Stimulated activated CD8-positive, alpha-beta memory T cell treated with anti-CD3 and anti-CD28 coated beads, Interleukin-7, amount 100 ng/mL, for 1 hour (primary cell): Measurements from ENCODE around the gene CCNI.
"Not testable (repeated sequence)": the region's sequence is repeated elsewhere in the genome, so short reads cannot be mapped to it uniquely, and the experiment has no call there.

ENCODE experiments used
- DNase-seq, 2 donors: peaks; one replicate each; pipeline ENCODE4 v3.0.0-alpha.2; 2020; ENCODE audit warnings: low read depth in 2 of 2

Gene CCNI

DNA sequence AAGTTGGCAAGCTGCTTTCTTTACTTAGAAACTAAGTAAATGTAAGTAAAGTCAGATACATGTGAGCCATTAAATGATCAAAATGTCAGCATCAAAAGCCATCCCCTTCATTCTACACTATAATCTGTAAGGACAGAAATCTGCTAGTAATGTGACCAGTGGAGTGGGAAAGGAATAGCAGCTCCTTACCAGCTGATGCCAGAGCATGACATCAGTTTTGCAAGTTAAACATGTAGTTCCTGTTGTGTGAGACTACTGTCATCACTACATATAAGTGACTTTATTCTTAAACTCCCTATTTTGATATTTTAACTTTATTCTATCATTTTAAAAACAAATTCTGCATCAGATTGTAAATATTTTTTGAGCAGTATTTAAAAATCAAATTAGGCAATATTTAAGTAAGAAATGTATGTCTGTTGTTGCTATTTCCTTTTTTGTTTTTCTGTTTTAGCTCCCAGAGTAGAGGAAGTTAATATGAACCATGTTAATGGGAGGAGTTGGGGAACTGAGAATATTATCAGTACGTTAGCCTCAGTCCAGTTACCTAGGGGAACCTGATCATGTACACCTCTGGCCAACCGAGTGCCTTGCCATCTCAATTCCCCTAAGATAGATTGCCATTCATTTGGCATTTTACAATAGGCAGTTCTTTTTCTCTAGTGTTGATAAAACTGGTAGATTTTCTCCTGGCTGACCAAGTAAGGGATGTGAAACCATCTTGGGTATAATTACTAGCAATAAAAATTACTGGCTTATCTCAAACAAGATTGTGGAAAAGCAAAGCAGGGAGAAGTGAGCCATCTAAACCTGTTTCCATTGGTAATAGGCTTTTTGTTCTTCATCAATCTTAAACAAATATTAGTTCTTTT is 34.7 kb downstream of the CCNI start:
- no peak for DNase-seq

DNA sequence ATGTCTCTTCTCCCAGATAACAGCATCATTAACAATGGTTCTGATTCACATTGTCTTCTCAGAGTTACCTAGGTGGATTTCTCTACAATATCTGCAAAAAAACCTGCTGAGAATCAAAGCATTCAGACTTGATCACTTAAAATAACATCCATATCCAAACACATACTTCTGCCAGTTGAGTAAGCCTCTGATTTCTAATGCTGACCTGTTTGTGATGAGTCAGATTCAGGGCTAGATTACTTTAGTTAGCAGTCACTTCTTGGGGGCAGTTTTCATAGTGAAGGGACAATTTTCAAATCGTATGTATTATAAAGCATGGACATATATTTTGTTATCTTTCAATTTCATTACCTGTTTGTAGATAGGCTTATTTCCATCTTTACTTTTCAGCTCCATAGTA is 35.5 kb downstream of the CCNI start:
- no peak for DNase-seq

GRCh38 chr4:77039796-77040195 is 36.0 kb downstream of the CCNI start:
- DNase-seq, result no peak

DNA sequence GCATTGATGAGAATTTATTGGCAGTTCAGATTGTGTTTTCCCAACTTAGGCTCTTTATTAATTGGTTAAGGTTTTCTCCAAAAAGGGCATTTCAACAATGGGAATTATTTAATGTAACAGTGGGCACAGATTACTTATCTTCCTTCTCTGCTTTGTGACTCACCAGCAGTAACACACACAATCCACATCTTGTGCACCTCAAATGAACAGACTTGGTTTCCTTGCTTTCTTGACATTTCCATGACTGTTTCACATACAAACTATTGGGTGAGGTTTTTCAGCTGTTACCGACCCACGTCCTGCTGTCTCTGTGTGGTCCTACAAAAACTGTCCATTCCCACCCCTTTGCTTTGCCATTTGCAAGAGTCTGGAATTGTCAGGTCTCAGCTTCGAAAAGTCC is 38.1 kb downstream of the CCNI start:
- DNase-seq, result no peak

DNA sequence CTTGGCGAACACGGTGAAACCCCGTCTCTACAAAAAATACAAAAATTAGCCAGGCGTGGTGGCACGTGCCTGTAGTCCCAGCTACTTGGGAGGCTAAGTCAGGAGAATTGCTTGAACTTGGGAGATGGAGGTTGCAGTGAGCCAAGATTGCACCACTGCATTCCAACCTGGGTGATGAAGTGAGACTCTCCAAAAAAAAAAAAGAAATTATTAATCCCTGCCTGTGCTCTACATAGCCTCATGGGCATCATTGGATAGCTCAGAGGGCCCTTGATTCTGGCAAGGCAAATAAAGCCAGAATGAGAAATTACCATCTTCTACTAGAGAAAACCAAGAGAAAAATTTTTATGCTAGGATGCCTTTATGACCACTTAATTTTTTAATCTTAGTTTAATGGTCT is 38.6 kb downstream of the CCNI start:
- DNase-seq, result not testable (repeated sequence)

DNA sequence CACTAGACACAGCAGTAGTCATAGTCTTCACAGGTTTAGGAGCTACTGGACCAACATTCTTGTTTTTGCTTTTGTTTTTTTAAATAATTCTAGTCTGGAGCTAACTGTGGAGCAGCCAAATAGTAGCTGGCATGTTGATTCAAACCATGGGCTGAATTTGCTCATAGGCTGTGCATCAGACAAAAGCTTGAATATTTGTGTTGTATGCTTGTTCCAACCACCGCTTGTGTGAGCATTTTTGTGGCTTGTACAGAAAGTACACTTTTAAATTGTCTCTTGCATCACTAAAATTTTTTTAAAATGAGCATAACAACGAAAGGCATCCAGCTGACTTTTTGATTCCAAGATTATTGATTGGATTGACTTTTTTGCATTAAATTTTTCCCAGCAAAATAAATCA is 39.6 kb downstream of the CCNI start:
- DNase-seq, result no peak

DNA sequence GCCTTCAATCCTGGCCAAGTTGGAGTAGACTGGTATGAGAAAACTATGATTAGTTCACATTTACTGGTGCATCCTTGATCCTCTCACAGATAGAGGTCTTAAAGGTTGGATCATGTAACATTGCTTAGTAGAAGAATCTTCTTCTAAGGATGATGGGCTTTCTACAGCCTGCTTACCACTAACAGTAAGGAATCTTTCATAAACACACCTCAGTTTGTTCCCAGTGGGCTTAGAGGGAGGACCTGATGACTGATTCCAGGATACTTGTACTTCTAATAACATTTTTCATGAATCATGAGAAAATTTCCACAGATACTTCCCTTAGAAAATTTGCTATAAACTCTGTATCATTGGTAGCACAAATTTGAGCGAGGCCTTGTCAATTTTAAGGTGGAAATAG is 40.6 kb downstream of the CCNI start:
- DNase-seq, result no peak

- DNase-seq, result no peak
These were observed 44.2 kb downstream of the CCNI start for GRCh38 chr4:77031544-77031943.

GRCh38 chr4:77029757-77030156 is 46.0 kb downstream of the CCNI start:
- not testable (repeated sequence) for DNase-seq

DNA sequence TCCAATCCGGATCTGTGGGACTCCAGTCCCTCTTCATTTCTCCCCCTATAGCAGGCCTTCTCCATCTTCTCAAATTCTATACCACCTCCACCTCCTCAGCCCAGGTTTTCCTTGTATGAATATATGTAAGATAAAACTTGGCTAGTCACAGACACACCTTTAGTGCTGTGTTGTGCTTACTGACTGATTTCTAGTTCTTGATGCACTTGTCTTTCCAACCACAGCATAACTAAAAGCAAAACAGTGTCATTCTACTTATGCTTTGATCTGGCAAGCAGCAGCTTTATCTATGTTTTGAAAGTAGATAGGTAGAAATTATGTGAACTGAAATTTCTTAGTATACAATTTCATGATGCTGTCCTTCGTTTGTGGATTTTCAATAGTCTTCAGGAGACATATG is 47.5 kb downstream of the CCNI start:
- DNase-seq, result no peak

DNA sequence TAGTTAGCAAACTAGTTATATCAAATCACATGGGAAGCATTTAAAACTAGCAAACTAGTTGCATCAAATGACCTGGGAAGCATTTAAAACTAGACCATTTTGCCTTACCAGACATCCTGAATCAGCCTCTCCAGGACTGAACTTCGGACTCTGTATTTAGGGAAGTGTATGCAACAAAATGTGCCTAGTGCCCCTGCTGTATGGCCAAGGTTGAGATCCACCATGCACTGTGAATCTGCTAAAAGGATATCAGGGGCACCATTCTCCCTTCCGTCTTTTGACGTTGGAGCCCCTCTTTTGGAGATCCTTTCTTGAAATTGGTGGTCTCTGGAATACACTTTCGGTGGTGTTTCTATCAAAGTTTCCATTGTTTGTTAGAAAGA is 49.5 kb downstream of the CCNI start:
- DNase-seq, result no peak

DNA sequence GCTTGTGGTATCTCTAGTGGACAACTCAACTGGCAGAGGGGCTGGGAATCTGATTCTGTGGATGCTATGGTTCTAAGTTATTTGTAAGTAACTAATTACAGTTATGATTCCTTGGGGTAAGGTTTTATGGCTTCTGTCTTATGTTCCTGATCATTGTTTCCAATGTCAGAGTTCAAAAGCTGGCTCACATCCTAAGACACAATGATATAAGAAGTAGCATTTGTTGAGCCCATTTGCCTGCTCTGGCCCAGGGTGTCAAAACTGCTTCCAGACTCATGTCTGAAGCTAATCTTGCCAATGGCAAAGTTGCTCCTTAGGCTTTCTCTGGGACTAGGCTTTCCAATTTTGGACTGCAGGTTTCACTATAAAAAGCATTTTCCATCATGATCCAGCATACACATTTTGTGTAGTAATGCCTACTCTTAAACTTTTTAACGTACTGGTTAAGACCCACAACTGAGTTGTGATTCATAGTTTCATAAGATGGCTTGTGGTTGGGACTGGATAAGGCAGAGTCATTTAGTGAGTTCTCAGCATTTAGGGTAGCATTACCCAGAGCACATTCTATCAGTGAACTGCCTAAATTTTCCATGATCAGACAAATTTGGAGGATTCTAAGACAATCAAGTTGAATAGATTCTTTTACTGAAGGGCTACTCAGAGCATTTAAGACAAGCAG is 50.0 kb downstream of the CCNI start:
- DNase-seq, result no peak

DNA sequence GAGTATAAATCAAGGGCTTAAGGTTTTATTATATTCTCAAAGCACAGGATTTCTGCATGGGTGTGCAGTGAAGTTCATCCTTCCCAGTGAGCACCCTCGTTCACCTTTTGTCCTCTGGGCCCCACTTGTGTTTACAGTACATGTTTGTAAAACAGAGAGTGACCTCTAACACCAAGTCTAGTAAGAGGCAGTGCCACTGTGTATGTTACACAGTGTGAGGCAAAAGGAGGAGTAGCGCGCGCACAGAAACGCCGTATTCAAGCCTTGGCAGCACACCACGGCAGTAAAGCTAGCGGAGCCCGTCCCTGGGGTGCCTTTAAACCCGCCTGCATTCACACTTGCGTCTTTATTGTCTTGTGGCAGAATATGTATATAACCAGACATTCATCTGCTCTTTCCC is 51.9 kb downstream of the CCNI start:
- no peak for DNase-seq

- DNase-seq, result no peak
These were observed 53.1 kb downstream of the CCNI start for GRCh38 chr4:77022560-77023179.

DNA sequence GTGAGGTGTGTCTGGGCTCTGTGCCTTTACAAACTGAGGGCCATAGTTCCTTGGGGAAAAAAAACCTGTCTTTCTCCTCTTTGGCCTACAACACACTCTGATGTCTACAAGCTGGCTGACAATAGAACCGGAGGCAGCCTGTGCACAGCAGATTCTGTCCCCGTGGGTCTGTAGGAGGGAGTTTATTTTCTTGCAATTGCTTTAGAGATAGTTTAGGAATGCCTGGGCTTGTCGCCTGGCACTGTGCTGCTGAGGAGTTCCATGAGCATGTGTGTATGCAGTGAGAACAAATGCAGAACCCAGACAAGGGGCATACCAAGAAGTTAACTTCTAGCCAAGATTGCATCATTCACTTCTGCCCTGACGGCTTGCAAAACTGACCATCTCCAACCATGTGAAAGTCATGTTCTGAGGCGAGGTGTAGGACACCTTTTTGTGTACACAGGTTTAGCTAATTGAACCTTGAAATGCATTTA is 54.1 kb downstream of the CCNI start:
- DNase-seq, result no peak

GRCh38 chr4:77020017-77020416 is 55.8 kb downstream of the CCNI start:
- no peak for DNase-seq

- DNase-seq, result no peak
These were observed 60.4 kb downstream of the CCNI start for GRCh38 chr4:77015390-77015789.

GRCh38 chr4:77014256-77014655 is 61.5 kb downstream of the CCNI start:
- no peak for DNase-seq

DNA sequence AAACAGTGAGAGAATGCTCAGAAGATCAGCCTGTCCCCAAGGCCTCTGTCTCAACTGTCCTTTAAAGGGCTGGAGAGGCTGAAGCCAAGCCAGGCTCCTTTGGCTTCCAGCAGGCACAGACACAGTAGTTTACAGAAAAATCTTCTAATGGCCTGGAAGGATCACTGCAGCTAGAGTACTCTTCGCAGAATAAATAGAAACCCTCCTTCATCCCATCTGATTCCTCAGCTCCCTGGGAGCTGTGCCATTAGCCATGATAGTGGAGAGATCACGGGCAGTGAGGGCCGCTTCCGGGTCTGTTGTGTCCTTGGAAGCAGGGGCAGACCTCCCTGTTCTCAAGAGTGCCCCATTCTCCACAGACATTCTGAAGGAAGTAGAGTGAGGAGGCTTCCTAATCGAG is 63.1 kb downstream of the CCNI start:
- no peak for DNase-seq

DNA sequence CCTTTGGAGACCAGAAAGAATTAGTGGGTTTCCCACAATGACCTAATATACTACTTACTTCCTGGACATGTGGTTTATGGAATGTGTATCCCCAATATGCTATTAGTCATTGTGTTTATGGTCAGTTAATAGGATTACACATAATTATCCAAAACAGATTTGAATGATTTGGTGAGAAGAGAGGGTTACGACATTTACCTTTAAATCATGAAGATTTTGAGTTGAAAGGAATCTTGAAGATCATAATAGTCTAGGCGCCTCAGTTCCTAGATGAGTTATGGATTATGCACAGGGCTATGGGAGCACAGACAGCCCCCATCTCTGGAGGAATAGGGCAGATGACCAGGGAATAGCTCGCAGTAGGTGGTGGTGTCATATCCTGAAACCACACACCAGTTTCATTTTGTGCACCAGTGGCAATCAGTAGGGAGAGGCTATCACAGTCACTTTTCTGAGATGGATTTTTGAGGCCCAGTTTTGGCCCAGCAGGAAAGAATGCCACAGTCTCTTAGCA is 64.9 kb downstream of the CCNI start:
- no peak for DNase-seq

DNA sequence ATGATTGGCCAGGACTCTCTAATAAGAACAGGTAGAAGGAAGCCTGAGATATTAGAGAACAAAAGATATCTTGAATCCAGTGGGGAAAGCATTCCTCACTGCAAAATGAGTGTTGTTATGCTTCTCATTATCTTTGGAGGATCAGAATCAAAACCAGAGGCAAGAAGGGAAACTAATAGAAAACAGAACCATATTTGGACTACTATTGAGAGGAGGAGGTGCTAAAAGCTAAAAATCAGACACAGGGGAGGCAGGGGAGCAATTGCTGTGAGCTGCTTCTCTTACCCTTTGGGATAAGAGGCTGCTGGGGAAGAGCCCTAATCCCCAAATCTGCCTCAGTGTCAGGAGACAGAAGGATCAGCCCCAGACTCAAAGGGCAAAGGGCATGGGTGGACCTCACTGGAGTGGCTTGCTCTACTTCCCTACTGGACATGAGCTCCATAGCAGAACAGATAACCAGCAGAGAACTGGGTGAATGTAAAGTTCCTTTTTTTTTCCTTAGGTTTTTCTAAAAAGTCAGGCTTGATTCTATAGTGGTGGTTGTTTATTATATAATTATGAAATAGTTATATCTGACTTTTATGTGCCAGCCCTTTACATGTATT is 66.2 kb downstream of the CCNI start:
- DNase-seq, result no peak
